Measurements from ENCODE around the gene KCNMA1. TPM values are rescaled to one million over a fixed set of nuclear protein-coding genes. Genes with fewer than 3 reads are reported as not detected.
A peak's percentile ranks its signal among the peaks of the same experiment; 100 is the strongest.

Gene KCNMA1
- total RNA-seq, 3 donors from 2014 or later (not counting 1 experiment from before 2014, with no cell fraction given) = 0.40 to 1.8 (median 0.63) TPM

DNA sequence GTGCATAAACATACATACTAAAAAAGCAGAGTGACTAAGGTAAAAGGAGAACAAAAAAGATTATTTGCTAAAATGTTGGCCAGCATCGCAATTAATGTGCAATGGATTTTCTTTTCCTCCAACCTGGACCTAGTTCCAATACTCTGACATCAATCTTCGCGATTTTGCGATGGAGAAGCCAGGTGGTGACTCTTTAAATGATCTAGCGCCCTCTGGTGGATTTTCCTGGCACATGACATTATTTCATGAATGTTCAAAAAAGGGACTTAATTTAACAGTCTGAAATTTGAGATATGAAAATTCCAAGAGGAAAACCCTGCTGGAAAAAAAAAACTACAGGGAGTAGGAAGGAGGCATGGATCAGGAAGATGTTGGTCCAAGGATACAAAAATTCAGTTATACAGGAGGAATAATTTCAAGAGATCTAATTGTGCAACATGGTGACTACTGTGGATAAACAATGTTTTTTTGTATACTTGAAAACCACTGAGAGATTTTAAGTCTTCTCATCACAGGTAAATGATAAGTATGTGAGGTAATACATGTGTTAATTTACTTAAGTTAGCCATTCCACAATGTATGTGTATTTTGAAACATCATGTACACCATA lies 4.3 kb upstream of the KCNMA1 start:
- 1% methylated on average over 5 of the region's 5 CpGs for WGBS (ENCODE audit: insufficient coverage)
- H3K4me3 Mint-ChIP-seq = no peak overlapping the region

DNA sequence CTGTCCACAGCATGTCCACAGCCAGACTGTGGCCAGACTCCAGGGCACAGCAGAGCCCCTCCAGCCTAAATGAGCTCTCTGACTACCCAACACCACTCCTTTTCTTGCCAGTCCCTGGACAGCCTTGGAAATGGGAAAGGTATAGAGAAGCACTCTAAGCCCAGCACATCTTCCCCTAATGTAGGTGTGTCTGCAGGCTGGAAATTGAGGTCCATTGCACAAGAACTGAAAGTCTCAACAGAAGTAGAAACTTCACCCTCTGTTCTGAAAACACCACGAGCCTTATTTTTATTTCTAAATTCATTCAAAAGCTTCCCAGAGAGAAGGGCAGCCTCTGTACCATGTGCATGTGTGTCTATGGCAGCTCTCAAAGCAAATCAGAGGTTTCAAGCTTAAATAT lies 3.7 kb upstream of the KCNMA1 start:
- Mint-ChIP-seq H3K36me3 (no peaks in the 10 kb centered on the region), H3K9me3 (no peaks in the 10 kb centered on the region), H3K27ac (no peak overlapping the region), H3K4me1 (peaks cover 5 to 8% of the 10 kb centered on the region in 2 donors), H3K27me3 (ENCODE audit: low read depth in 2 of 2) (peaks cover 42 to 53% of the 10 kb centered on the region in 2 donors), H3K4me3 (no peak overlapping the region)
- TF ChIP-seq, protein P1, sequence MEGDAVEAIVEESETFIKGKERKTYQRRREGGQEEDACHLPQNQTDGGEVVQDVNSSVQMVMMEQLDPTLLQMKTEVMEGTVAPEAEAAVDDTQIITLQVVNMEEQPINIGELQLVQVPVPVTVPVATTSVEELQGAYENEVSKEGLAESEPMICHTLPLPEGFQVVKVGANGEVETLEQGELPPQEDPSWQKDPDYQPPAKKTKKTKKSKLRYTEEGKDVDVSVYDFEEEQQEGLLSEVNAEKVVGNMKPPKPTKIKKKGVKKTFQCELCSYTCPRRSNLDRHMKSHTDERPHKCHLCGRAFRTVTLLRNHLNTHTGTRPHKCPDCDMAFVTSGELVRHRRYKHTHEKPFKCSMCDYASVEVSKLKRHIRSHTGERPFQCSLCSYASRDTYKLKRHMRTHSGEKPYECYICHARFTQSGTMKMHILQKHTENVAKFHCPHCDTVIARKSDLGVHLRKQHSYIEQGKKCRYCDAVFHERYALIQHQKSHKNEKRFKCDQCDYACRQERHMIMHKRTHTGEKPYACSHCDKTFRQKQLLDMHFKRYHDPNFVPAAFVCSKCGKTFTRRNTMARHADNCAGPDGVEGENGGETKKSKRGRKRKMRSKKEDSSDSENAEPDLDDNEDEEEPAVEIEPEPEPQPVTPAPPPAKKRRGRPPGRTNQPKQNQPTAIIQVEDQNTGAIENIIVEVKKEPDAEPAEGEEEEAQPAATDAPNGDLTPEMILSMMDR (IDR thresholded peaks at IDR 0.05) = no peak
- Histone ChIP-seq H3K27ac (ENCODE audit: low read length) (no peak overlapping the region), H3K4me3 (ENCODE audit: low read length) (no peak overlapping the region), H3K4me1 (ENCODE audit: control insufficient read depth, insufficient read depth, low read length) (no peaks in the 10 kb centered on the region), H3K9me3 (ENCODE audit: control insufficient read depth, insufficient read depth, low read length) (no peaks in the 10 kb centered on the region), H3K27me3 (ENCODE audit: control insufficient read depth, insufficient read depth, low read length) (peaks cover 10% of the 10 kb centered on the region), H3K36me3 (ENCODE audit: control insufficient read depth, insufficient read depth, low read length) (no peaks in the 10 kb centered on the region)
- ATAC-seq (no peak), DNase-seq (no peak)
- intact Hi-C loops (cut with micrococcal nuclease) = loop anchor here (2.0 kb wide), 1 partner anchor 477 kb away; no protein-coding TSS in a partner anchor
- WGBS (ENCODE audit: insufficient coverage) = 17% methylated on average over 1 of the region's 1 CpG

More for the DNA sequence above, 4.3 kb upstream of the KCNMA1 start:
- intact Hi-C loops (cut with micrococcal nuclease) = loop anchor here (1.0 to 2.0 kb wide), 3 partner anchors 391 to 477 kb away; no protein-coding TSS in a partner anchor
- Mint-ChIP-seq H3K4me1 (peaks cover 5 to 6% of the 10 kb centered on the region in 2 donors), H3K27ac (no peak overlapping the region), H3K27me3 (ENCODE audit: low read depth in 2 of 2) (peaks cover 38 to 51% of the 10 kb centered on the region in 2 donors), H3K9me3 (no peaks in the 10 kb centered on the region), H3K36me3 (no peaks in the 10 kb centered on the region)
- DNase-seq (peak in 1 of 2 donors; percentile 75), ATAC-seq (no peak)
- TF ChIP-seq, protein P1 (IDR thresholded peaks at IDR 0.05) = peak; percentile 94
- H3K4me3 ChIP-seq (ENCODE audit: low read length) = no peak overlapping the region
- H3K4me1 ChIP-seq (ENCODE audit: control insufficient read depth, insufficient read depth, low read length) = no peaks in the 10 kb centered on the region
- peaks cover 10% of the 10 kb centered on the region for H3K27me3 ChIP-seq (ENCODE audit: control insufficient read depth, insufficient read depth, low read length)
- H3K36me3 ChIP-seq (ENCODE audit: control insufficient read depth, insufficient read depth, low read length) = no peaks in the 10 kb centered on the region
- H3K27ac ChIP-seq (ENCODE audit: low read length) = no peak overlapping the region
- H3K9me3 ChIP-seq (ENCODE audit: control insufficient read depth, insufficient read depth, low read length) = no peaks in the 10 kb centered on the region

DNA sequence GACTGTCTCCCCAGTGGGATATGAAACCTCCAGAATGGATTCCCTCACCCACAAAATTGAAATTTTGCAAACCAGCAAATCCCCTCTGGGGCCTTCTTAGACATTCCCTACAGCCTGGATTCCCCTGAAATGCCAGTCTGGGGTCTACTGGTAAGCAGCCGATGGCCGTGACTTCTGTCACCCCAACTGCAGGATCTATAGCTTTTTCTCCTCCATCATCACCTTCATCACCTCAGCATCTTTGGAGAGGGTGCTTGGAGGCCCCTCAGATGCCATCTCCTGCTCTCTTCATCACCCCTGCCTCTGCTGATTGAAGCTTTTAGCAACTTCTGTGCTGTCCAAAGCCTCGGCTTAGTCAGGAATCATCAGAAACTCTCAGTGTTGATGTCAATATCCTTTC lies 2.6 kb upstream of the KCNMA1 start:
- Histone ChIP-seq H3K27ac (ENCODE audit: low read length) (no peak overlapping the region), H3K4me1 (ENCODE audit: control insufficient read depth, insufficient read depth, low read length) (no peaks in the 10 kb centered on the region), H3K4me3 (ENCODE audit: low read length) (no peak overlapping the region), H3K36me3 (ENCODE audit: control insufficient read depth, insufficient read depth, low read length) (no peaks in the 10 kb centered on the region), H3K27me3 (ENCODE audit: control insufficient read depth, insufficient read depth, low read length) (peaks cover 10% of the 10 kb centered on the region), H3K9me3 (ENCODE audit: control insufficient read depth, insufficient read depth, low read length) (no peaks in the 10 kb centered on the region)
- H3K27me3 Mint-ChIP-seq (ENCODE audit: low read depth in 2 of 2) = peaks cover 52 to 58% of the 10 kb centered on the region in 2 donors
- no peaks in the 10 kb centered on the region for H3K36me3 Mint-ChIP-seq
- 72% methylated on average over 3 of the region's 3 CpGs for WGBS (ENCODE audit: insufficient coverage)
- intact Hi-C loops (cut with micrococcal nuclease) = loop anchor here (2.0 kb wide), 1 partner anchor 475 kb away; no protein-coding TSS in a partner anchor
- peaks cover 5 to 8% of the 10 kb centered on the region in 2 donors for H3K4me1 Mint-ChIP-seq
- ATAC-seq (no peak), DNase-seq (no peak)
- no peak overlapping the region for H3K27ac Mint-ChIP-seq
- H3K9me3 Mint-ChIP-seq = no peaks in the 10 kb centered on the region
- TF ChIP-seq, protein P1 (IDR thresholded peaks at IDR 0.05) = no peak
- no peak overlapping the region for H3K4me3 Mint-ChIP-seq
